ENCODE results near the gene TYW1.
"Not testable (repeated sequence)": the region's sequence is repeated elsewhere in the genome, so short reads cannot be mapped to it uniquely, and the experiment has no call there.

DNA sequence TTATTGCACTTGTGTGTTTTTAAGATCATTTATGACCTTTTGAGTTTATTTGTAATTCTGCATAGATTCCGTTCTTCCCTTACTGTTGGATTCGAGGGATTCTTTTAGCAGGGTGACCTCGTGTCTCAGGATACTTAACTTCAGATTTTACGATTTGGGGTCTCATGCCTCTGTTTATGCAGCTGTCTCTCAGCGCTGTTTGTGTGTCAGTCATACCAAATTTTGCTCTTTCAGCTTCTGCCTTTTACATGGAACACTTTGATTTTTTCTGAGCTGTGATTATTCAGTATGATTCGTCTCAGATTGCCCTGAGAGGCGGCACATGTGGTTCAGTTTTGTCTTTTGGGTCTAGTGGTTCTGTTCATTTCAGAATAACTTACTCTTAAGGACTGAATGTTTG lies 236.9 kb downstream of the TYW1 start:
- TF ChIP-seq, protein P1, sequence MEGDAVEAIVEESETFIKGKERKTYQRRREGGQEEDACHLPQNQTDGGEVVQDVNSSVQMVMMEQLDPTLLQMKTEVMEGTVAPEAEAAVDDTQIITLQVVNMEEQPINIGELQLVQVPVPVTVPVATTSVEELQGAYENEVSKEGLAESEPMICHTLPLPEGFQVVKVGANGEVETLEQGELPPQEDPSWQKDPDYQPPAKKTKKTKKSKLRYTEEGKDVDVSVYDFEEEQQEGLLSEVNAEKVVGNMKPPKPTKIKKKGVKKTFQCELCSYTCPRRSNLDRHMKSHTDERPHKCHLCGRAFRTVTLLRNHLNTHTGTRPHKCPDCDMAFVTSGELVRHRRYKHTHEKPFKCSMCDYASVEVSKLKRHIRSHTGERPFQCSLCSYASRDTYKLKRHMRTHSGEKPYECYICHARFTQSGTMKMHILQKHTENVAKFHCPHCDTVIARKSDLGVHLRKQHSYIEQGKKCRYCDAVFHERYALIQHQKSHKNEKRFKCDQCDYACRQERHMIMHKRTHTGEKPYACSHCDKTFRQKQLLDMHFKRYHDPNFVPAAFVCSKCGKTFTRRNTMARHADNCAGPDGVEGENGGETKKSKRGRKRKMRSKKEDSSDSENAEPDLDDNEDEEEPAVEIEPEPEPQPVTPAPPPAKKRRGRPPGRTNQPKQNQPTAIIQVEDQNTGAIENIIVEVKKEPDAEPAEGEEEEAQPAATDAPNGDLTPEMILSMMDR (IDR thresholded peaks at IDR 0.05; ENCODE audit: insufficient read depth, low read depth, low read length) = not testable (repeated sequence)
- not testable (repeated sequence) for TF ChIP-seq EZH2 (IDR thresholded peaks at IDR 0.05; ENCODE audit: insufficient read depth, low read length)
